Smooth muscle cell (in vitro differentiated cells): ENCODE measurements around the gene STXBP2. TPM values are rescaled to one million over a fixed set of nuclear protein-coding genes. Genes with fewer than 3 reads are reported as not detected.

Experiments used
- DNase-seq: peaks from one replicate; lab custom pipeline; 2025; ENCODE audit not compliant: unreplicated experiment; lab: John Stamatoyannopoulos, UW
- H2AFZ ChIP-seq: fragments of 200-600 bp; sonication (generic); 2 replicates; pipeline ENCODE4 v1.6.0; 2016; ENCODE audit warnings: antibody characterized with exemption, low read depth, mild to moderate bottlenecking
- H3F3A ChIP-seq: fragments of 200-600 bp; sonication (generic); 2 replicates; pipeline ENCODE4 v1.6.0; 2017; ENCODE audit warnings: antibody characterized with exemption, low read depth
- H3K27ac ChIP-seq: fragments of 200-600 bp; sonication (generic); 2 replicates; pipeline ENCODE4 v1.5.1; 2016; ENCODE audit warnings: low read depth, mild to moderate bottlenecking
- H3K27me3 ChIP-seq: fragments of 200-600 bp; sonication (generic); 2 replicates; pipeline ENCODE4 v1.6.1; 2016; ENCODE audit warnings: low read depth, mild to moderate bottlenecking
- H3K36me3 ChIP-seq: fragments of 200-600 bp; sonication (generic); 2 replicates; pipeline ENCODE4 v1.5.1; 2016; ENCODE audit warnings: low read depth
- H3K4me1 ChIP-seq: fragments of 200-600 bp; sonication (generic); 2 replicates; pipeline ENCODE4 v1.5.1; 2016; ENCODE audit warnings: low read depth
- H3K4me2 ChIP-seq: fragments of 200-600 bp; sonication (generic); 2 replicates; pipeline ENCODE4 v1.6.0; 2016; ENCODE audit warnings: mild to moderate bottlenecking
- H3K4me3 ChIP-seq: fragments of 200-600 bp; sonication (generic); 2 replicates; pipeline ENCODE4 v1.5.1; 2016; ENCODE audit warnings: mild to moderate bottlenecking
- H3K79me2 ChIP-seq: fragments of 200-600 bp; sonication (generic); 2 replicates; pipeline ENCODE4 v1.6.0; 2016; ENCODE audit warnings: low read depth, mild to moderate bottlenecking
- H3K9ac ChIP-seq: fragments of 200-600 bp; sonication (generic); 2 replicates; pipeline ENCODE4 v1.6.0; 2016; ENCODE audit warnings: low read depth
- H3K9me3 ChIP-seq: fragments of 200-600 bp; sonication (generic); replicated peaks from 2 replicates; pipeline ENCODE4 v1.5.1; 2016; ENCODE audit warnings: low read depth
- H4K20me1 ChIP-seq: fragments of 200-600 bp; sonication (generic); 2 replicates; pipeline ENCODE4 v1.6.0; 2016; ENCODE audit warnings: low read depth
- WGBS: methylation state at CpG from one replicate; pipeline ENCODE4 v1.1.7; 2016; ENCODE audit warnings: low lambda C conversion rate; 5-methylcytosine and 5-hydroxymethylcytosine counted together
- polyA plus RNA-seq: library from polyadenylated mRNA; unstranded; fragments of >200 nt; fragmentation: Nextera tagmentation; extraction: Ambion mirVana; gene quantifications from 2 replicates; pipeline ENCODE4 v1.2.1, GENCODE V29; 2016
- total RNA-seq: library from RNA; depleted of rRNA; stranded (reverse); fragments of >200 nt; gene quantifications from 2 replicates; pipeline ENCODE4 v1.2.3, GENCODE V29; 2014
- TF ChIP-seq, protein P1 (sequence below): fragments of 200-600 bp; sonication (generic); IDR thresholded peaks from 2 replicates; pipeline ENCODE4 v1.5.1; 2017; ENCODE audit warnings: borderline replicate concordance, mild to moderate bottlenecking, antibody characterized with exemption; ENCODE audit not compliant: insufficient read depth, poor library complexity, severe bottlenecking

The STXBP2 gene
- total and polyA plus RNA-seq, 2 experiments from 2014 or later: 17.8 to 32.7 TPM

DNA sequence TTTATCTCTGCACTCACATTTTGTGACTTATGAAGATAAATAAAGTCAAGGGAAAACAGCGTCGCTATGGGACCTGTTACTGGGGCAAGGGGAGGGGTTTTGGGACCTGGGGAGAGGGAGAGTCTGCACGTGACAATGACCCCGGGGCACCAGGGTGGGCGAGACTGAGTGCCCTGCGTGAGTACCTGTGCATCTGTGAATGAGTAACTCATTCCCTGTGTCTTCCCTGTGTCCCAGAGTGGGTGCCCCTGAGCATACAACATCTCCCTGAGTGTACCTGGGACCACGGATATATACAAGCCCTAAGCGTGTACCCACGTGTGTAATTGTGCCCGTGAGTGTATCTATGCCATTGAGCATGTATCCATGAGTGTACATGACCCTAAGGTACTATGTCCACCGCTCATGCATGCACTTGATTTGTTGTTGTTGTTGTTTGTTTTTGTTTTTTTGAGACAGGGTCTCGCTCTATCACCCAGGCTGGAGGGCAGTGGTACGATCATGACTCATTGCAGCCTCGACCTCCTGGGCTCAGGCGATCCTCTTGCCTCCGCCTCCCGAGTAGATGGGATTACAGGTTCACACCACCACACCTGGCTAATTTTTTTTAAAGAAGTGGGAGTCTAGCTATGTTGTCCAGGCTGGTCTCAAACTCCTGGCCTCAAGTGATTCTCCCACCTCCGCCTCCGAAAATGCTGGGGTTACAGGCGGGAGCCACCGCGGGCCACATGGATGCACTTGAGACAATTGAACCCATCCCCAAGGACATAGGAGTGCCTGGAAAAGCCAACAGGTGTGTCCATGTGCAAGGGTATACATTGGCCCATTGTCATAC is 43.1 kb downstream of the STXBP2 start:
- Histone ChIP-seq H3F3A (no peaks in the 10 kb centered on the region), H3K4me2 (peak overlapping the region; percentile 97), H2AFZ (peak overlapping the region; percentile 10), H3K27me3 (peaks cover 12% of the 10 kb centered on the region), H3K9ac (no peak overlapping the region), H3K4me1 (no peaks in the 10 kb centered on the region), H3K9me3 (no peaks in the 10 kb centered on the region), H3K79me2 (peaks cover 5% of the 10 kb centered on the region), H3K36me3 (no peaks in the 10 kb centered on the region), H4K20me1 (peaks cover 26% of the 10 kb centered on the region), H3K27ac (no peak overlapping the region), H3K4me3 (peak overlapping the region; percentile 100)
- DNase-seq: no peak
- TF ChIP-seq, protein P1, sequence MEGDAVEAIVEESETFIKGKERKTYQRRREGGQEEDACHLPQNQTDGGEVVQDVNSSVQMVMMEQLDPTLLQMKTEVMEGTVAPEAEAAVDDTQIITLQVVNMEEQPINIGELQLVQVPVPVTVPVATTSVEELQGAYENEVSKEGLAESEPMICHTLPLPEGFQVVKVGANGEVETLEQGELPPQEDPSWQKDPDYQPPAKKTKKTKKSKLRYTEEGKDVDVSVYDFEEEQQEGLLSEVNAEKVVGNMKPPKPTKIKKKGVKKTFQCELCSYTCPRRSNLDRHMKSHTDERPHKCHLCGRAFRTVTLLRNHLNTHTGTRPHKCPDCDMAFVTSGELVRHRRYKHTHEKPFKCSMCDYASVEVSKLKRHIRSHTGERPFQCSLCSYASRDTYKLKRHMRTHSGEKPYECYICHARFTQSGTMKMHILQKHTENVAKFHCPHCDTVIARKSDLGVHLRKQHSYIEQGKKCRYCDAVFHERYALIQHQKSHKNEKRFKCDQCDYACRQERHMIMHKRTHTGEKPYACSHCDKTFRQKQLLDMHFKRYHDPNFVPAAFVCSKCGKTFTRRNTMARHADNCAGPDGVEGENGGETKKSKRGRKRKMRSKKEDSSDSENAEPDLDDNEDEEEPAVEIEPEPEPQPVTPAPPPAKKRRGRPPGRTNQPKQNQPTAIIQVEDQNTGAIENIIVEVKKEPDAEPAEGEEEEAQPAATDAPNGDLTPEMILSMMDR: no peak
- WGBS: 64% methylated on average over 22 of the region's 22 CpGs

DNA sequence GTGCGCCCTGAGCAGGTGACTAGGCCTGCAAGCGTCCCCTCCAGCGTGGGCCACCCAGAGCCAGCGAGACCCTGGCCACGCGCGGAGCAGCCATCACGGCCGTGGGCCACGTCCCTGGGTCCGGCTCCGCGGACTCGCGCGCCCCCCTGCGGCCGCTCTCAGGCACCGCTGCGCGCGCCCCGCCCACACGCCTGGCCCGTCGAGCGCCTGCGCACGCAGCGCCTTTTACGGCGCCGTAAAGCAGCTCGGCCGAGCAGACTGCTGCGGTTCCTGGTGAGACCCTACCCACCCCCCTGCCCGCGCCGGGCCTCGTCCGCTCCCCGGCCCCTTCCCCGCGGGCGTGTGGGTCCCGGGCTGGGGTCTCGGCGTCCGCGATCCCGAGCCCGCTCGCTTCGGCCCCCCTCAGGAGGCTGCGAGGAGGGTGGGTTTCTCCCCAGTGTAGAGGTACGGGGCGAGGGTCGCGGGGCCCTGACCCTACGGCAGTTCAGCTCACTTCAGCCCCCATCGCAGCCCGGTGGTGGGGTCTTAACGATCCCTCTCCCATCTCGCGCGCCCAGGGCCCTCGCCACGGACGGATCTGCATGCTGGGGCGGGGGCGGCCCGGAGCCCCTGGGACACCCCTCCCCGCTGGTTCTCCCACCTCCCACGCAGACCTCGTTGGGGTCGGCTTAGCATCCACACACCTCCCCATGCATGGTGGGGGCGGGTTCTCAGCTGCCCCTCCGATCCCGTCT is 43.9 kb downstream of the STXBP2 start, which contains the start of gene TRAPPC5:
Gene TRAPPC5 (plus strand): TSS at position 228 of the 734 bp plus-strand sequence. CDS start 1,421 bp downstream, outside the sequence.
- no peaks in the 10 kb centered on the region for H3K4me1 ChIP-seq
- no peaks in the 10 kb centered on the region for H3K9me3 ChIP-seq
- 2% methylated on average over 67 of the region's 79 CpGs for WGBS
- H2AFZ ChIP-seq: peak within 1 kb of the TSS; percentile 100
- peak; percentile 62 for DNase-seq
- H3K27me3 ChIP-seq: peaks cover 12% of the 10 kb centered on the region
- H3K79me2 ChIP-seq: peaks cover 5% of the 10 kb centered on the region
- no peak within 1 kb of the TSS for H3K27ac ChIP-seq
- TF ChIP-seq, protein P1: peak; percentile 96
- H3K4me3 ChIP-seq: peak within 1 kb of the TSS; percentile 100
- peak within 1 kb of the TSS; percentile 91 for H3K9ac ChIP-seq
- no peaks in the 10 kb centered on the region for H3K36me3 ChIP-seq
- peaks cover 34% of the 10 kb centered on the region for H4K20me1 ChIP-seq
- no peaks in the 10 kb centered on the region for H3F3A ChIP-seq
- H3K4me2 ChIP-seq: peak within 1 kb of the TSS; percentile 97

DNA sequence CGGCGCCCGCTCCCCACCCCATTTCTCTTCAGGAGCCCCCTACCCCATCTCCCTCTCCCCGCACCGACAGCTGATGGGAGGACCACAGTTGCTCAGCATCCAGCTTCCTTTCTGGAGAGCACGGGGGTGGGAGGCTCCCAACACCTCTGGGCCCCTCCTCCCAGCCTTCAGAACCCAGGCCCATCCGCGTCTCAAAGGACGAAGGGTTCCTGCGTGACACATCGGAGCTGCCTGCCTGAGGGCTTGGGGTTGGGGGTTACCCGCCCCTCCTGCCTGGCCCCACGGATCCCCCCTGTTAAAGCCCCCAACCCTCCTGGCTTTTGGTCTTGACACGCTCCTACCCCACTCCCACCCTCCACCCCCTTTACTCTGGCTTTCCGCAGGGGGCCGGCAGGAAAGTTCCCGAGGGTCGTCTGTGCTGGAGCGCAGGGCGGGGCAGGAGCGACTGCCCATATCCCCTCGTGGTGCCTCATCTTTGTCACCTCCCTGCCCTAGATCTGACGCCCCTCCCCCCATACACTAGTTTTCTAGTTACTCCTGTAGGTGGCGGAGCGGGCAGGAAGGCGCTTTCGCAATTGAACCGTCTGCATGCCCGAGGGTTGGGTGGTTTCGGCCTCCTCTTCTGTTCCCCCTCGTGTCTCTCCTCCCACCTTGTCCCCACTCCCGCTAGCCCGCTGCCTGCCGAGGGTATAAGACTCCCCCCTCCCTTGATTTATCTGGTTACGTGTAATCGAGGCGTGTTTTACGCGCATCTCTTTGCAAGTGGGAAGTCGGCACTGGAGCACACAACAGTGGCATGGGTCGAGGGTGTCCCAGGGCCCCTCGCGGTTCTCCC is 44.6 kb downstream of the STXBP2 start:
- Histone ChIP-seq H2AFZ (peak overlapping the region; percentile 100), H3K4me1 (no peaks in the 10 kb centered on the region), H3K4me2 (peak overlapping the region; percentile 97), H3K36me3 (no peaks in the 10 kb centered on the region), H3K79me2 (peaks cover 5% of the 10 kb centered on the region), H3K4me3 (peak overlapping the region; percentile 100), H3K27ac (no peak overlapping the region), H3K27me3 (peaks cover 10% of the 10 kb centered on the region), H3K9me3 (no peaks in the 10 kb centered on the region), H3K9ac (peak overlapping the region; percentile 91), H3F3A (no peaks in the 10 kb centered on the region), H4K20me1 (peaks cover 36% of the 10 kb centered on the region)
- DNase-seq: peak; percentile 22
- TF ChIP-seq, protein P1: peak; percentile 35
- 35% methylated on average over 34 of the region's 43 CpGs for WGBS
